ENCODE measurements around the gene GOLGA7B. TPM values are rescaled to one million over a fixed set of nuclear protein-coding genes. Genes with fewer than 3 reads are reported as not detected.

The GOLGA7B gene
- total and polyA plus RNA-seq, 2 of the 4 experiments (the other 2 are of a cell fraction), result not detected

DNA sequence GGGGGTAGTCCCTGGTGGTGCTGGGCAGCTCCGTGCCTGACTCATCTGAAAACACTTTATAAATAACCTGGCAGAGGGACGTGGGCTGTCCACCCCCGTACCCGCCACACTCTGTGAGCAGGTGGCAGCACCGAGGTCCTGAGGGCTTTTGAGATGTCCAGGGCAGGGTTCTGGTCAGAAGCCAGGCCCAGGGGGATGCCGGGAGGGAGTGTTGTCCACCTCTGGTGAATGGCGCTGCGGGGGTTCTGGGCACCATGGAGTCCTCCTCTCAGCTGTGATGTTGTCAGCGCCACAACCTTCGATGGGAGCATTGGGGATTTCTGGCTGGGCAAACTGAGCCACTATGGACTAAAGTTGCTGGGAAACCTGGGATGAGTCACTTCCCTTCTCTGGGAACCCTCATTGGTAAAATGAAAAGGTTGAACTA is 27.4 kb upstream of the GOLGA7B start:
- H3K56ac ChIP-seq (ENCODE audit: extremely low read depth, insufficient read depth, low read length), result no peak overlapping the region
- H2BK5ac ChIP-seq (ENCODE audit: low read depth, low read length, poor library complexity, severe bottlenecking), result no peak overlapping the region
- TF ChIP-seq CHD1 (IDR thresholded peaks at IDR 0.05; ENCODE audit: low read depth, low read length), result no peak
- TF ChIP-seq CTCF (conservative IDR thresholded peaks at IDR 0.05; ENCODE audit: low read depth, low read length), result no peak
- TF ChIP-seq CEBPB (IDR thresholded peaks at IDR 0.05; ENCODE audit: low read depth, low read length), result no peak
- no peak overlapping the region for H4K91ac ChIP-seq (ENCODE audit: insufficient read depth, low read depth, low read length)
- H3K23ac ChIP-seq (ENCODE audit: low read depth, low read length), result no peak overlapping the region
- in situ Hi-C loops (cut with MboI; ENCODE audit: low sequenced_read_pairs) (no loop called here), dilution Hi-C loops (cut with HindIII; ENCODE audit: low sequenced_read_pairs, unreplicated experiment) (no loop called here), intact Hi-C loops (cut with micrococcal nuclease) (no loop called here)
- H3K4me3 ChIP-seq (ENCODE audit: insufficient read depth, low read depth, low read length), result no peak overlapping the region
- ChIA-PET CTCF (no interaction called here), POLR2A (ENCODE audit: unreplicated experiment) (no interaction called here)
- H3K27ac ChIP-seq (ENCODE audit: insufficient read depth, low read length), result no peak overlapping the region
- no peak overlapping the region for H2BK20ac ChIP-seq (ENCODE audit: low read depth, low read length)
- no peak overlapping the region for H3K4ac ChIP-seq (ENCODE audit: low read depth, low read length)
- H2BK120ac ChIP-seq (ENCODE audit: low read depth, low read length), result no peak overlapping the region
- H2AK5ac ChIP-seq (ENCODE audit: low read depth, low read length), result no peak overlapping the region
- no peak overlapping the region for H4K8ac ChIP-seq (ENCODE audit: low read depth in 2 of 2, low read length in 2 of 2)
- no peak overlapping the region for H4K5ac ChIP-seq (ENCODE audit: low read depth, low read length)
- H3K27me3 ChIP-seq (ENCODE audit: control insufficient read depth, insufficient read depth, low read length), result peaks cover 24% of the 10 kb centered on the region
- no peak overlapping the region for H3K14ac ChIP-seq (replicated peaks; ENCODE audit: low read depth, low read length)
- no peak overlapping the region for H2AFZ ChIP-seq (replicated peaks; ENCODE audit: low read length, poor library complexity)
- H4K20me1 ChIP-seq (ENCODE audit: insufficient read depth, low read length), result no peaks in the 10 kb centered on the region
- no peak for DNase-seq
- ATAC-seq (ENCODE audit: low read depth), result no peak
- no TSS peak for BruUV-seq (replicated peaks)
- H3K36me3 ChIP-seq (ENCODE audit: control insufficient read depth, insufficient read depth, low read length), result no peaks in the 10 kb centered on the region
- no peaks in the 10 kb centered on the region for H3K9me1 ChIP-seq (ENCODE audit: insufficient read depth, low read length)
- H3K79me1 ChIP-seq (ENCODE audit: low read depth in 1 of 2, low read length in 2 of 2), result no peaks in the 10 kb centered on the region
- H3K4me2 ChIP-seq (ENCODE audit: low read depth, low read length), result no peak overlapping the region
- no peak overlapping the region for H3K18ac ChIP-seq (ENCODE audit: low read depth, low read length)
- H3K9me3 ChIP-seq (ENCODE audit: control insufficient read depth, insufficient read depth, low read length), result no peaks in the 10 kb centered on the region
- no peaks in the 10 kb centered on the region for H3K4me1 ChIP-seq (ENCODE audit: control insufficient read depth, insufficient read depth, low read length)
- no peak overlapping the region for H3K9ac ChIP-seq (ENCODE audit: low read depth, low read length)
- 67% methylated on average over 3 of the region's 10 CpGs; no CpG with 5 or more reads in 1 of the 2 experiments for WGBS, 2 experiments (ENCODE audit: extremely low coverage in 2 of 2, insufficient read length in 1 of 2)
- H2BK15ac ChIP-seq (ENCODE audit: low read depth, low read length), result no peak overlapping the region
- no peak overlapping the region for H2AK9ac ChIP-seq (replicated peaks; ENCODE audit: low read depth, low read length, poor library complexity)
